AG04449 (cell line): ENCODE results near the gene POM121L2.
A peak's percentile ranks its signal among the peaks of the same experiment; 100 is the strongest.

Source experiments
- CTCF ChIA-PET: fragments of 350-600 bp; formaldehyde crosslinking; extraction: SDS; loops from one replicate; lab custom pipeline; 2021; ENCODE audit warnings: antibody characterized with exemption; lab: Yijun Ruan, JAX
- POLR2A ChIA-PET: fragments of 400-600, 350-600 bp; formaldehyde crosslinking; extraction: SDS; loops from one replicate; lab custom pipeline; 2020; ENCODE audit warnings: antibody characterized with exemption, inconsistent platforms; lab: Yijun Ruan, JAX
- DNase-seq: peaks from one replicate; pipeline ENCODE4 v3.0.0-alpha.2; 2010; ENCODE audit warnings: low read depth, low spot score
- H3K4me3 ChIP-seq: 2 replicates; pipeline ENCODE4 v1.5.1; 2011; ENCODE audit warnings: low read depth, mild to moderate bottlenecking, control low read depth, low read length
- TF ChIP-seq, protein P1 (sequence below): IDR thresholded peaks from one replicate; pipeline ENCODE4 v1.5.1; 2011; ENCODE audit warnings: mild to moderate bottlenecking, moderate library complexity, low read length, control low read depth, inconsistent platforms; ENCODE audit not compliant: insufficient read depth; ENCODE audit errors: missing control alignments

Gene POM121L2

DNA sequence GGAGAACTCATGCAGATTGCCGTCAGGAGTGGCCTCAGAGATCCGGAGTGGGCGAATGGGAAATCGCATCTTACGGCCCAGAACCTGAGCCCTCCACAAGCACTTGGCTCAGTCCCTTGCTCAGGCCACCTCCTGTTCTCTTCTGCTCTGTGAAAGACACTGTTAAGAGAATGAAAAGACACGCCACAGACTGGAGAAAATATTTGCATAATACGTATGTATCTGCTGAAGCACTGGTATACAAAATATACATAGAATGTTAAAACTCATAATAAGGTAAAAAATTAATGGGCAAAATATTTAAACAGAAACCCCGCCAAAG, 838 bp upstream of the POM121L2 start:
- DNase-seq = no peak
- TF ChIP-seq, protein P1, sequence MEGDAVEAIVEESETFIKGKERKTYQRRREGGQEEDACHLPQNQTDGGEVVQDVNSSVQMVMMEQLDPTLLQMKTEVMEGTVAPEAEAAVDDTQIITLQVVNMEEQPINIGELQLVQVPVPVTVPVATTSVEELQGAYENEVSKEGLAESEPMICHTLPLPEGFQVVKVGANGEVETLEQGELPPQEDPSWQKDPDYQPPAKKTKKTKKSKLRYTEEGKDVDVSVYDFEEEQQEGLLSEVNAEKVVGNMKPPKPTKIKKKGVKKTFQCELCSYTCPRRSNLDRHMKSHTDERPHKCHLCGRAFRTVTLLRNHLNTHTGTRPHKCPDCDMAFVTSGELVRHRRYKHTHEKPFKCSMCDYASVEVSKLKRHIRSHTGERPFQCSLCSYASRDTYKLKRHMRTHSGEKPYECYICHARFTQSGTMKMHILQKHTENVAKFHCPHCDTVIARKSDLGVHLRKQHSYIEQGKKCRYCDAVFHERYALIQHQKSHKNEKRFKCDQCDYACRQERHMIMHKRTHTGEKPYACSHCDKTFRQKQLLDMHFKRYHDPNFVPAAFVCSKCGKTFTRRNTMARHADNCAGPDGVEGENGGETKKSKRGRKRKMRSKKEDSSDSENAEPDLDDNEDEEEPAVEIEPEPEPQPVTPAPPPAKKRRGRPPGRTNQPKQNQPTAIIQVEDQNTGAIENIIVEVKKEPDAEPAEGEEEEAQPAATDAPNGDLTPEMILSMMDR = no peak
- ChIA-PET POLR2A (no interaction called here), CTCF (interaction anchor here (0.7 to 2.2 kb wide), 6 partner anchors 9 to 206 kb away, joined by 3 to 8 read pairs (median 4); no protein-coding TSS in a partner anchor)
- peak overlapping the region; percentile 59 for H3K4me3 ChIP-seq

DNA sequence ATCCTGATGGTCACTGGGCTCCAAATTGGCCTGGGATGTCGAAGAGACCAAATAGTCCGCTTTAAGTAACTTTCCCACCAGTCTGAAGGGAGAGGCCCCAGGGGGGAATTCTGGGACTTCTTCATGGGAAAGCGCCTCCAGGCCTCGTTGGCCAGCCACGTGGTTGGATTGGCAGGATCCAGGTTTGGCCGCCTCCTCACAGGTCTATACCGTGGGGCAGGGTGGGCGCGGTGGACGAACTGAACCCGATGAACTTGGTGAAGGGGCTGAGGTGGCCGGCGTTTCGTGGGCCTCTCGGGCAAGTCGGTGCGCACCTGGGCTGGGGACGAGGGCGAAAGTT, 297 bp downstream of the POM121L2 start:
- ChIA-PET POLR2A (no interaction called here), CTCF (interaction anchor here (1.2 to 2.2 kb wide), 2 partner anchors 14 to 16 kb away, joined by 3 to 8 read pairs; no protein-coding TSS in a partner anchor)
- TF ChIP-seq, protein P1 = no peak
- DNase-seq = no peak
- H3K4me3 ChIP-seq = peak overlapping the region; percentile 59

DNA sequence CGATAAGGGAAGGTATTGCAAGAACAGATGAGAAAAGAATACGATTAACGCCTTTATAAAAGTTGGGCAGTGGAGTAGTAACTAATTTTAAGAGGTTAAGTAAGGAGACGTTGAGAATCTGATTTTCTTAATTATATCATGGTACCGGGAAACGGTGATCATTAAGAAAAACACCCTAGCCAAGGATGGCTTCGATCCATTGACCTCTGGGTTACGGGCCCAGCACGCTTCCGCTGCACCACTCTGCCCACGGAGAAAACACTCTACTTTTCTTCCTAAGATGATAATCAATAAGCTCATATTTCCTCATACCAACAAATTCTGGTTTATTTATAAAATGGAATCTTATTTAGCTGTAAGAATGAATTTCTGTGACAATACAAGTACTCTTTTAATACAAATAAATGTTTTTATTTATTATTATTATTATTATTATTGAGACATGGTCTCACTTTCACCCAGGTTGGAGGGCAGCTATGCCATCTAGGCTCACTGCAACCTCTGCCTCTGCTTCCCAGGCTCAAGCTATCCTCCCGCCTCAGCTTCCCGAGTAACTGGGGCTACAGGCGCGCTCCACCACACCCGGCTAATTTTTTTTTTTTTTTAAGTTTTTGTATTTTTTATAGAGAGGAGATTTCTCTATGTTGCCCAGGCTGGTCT, 8.3 kb downstream of the POM121L2 start:
- POLR2A ChIA-PET = no interaction called here
- TF ChIP-seq, protein P1 = no peak
- CTCF ChIA-PET = interaction anchor here (1.4 to 1.6 kb wide), 2 partner anchors 10 to 11 kb away, joined by 4 to 5 read pairs; no protein-coding TSS in a partner anchor
- no peak overlapping the region for H3K4me3 ChIP-seq
- no peak for DNase-seq

- ChIA-PET CTCF (interaction anchor here (0.6 to 1.3 kb wide), 2 partner anchors 13 to 474 kb away, joined by 3 read pairs; no protein-coding TSS in a partner anchor), POLR2A (no interaction called here)
- TF ChIP-seq, protein P1 = no peak
Measured at GRCh38 chr6:27297857-27298730, 14.0 kb downstream of the POM121L2 start.

DNA sequence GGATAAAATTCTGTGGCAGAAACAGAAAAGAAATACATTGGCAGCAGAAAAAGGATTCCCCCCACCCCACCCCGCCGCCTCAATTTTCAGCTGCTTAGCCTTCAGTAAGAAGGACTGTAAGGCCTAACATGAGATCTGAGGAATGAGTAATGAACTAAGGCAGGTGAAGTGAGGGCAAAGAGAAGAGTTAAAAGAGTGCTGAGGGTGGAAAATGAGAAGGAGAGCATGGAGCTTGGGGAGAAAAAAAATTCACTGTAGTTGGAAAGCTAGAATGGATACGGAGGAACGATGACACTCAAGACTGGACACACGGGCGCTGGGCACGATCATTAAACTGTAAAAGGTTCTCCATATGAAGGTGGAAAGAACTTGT, 14.6 kb downstream of the POM121L2 start:
- ChIA-PET POLR2A (no interaction called here), CTCF (interaction anchor here (1.3 kb wide), 1 partner anchor 14 kb away, joined by 3 read pairs; no protein-coding TSS in a partner anchor)
- H3K4me3 ChIP-seq = peak overlapping the region; percentile 13
- no peak for DNase-seq
- TF ChIP-seq, protein P1 = no peak

More at GRCh38 chr6:27297857-27298730, 14.0 kb downstream of the POM121L2 start:
- DNase-seq = no peak
- H3K4me3 ChIP-seq = peak overlapping the region; percentile 13
